Neural cell (in vitro differentiated cells): Measurements from ENCODE around the gene P2RY8.

ENCODE experiments used
- EP300 ChIP-seq: fragments of 450-650 bp; conservative IDR thresholded peaks from 2 replicates; pipeline ENCODE4 v1.6.1; 2014; ENCODE audit warnings: antibody characterized with exemption, mild to moderate bottlenecking, moderate library complexity; ENCODE audit not compliant: poor library complexity, severe bottlenecking
- EZH2 ChIP-seq: fragments of 200-600, 300-800 bp; shearing (Covaris generic), sonication (generic); IDR thresholded peaks from 2 replicates; pipeline ENCODE4 v1.6.1; 2014; ENCODE audit warnings: antibody characterized with exemption, low read length, borderline replicate concordance, mild to moderate bottlenecking; ENCODE audit not compliant: insufficient read depth, poor library complexity, severe bottlenecking
- POLR2AphosphoS5 ChIP-seq: IDR thresholded peaks from 2 replicates; pipeline ENCODE4 v1.6.1; 2012
- SMC3 ChIP-seq: fragments of 450-650 bp; conservative IDR thresholded peaks from 2 replicates; pipeline ENCODE4 v1.6.1; 2014; ENCODE audit warnings: antibody characterized with exemption, mild to moderate bottlenecking, moderate library complexity; ENCODE audit not compliant: poor library complexity
- TF ChIP-seq, protein P1 (sequence below): fragments of 450-650 bp; IDR thresholded peaks from 2 replicates; pipeline ENCODE4 v1.5.1; 2014; ENCODE audit warnings: antibody characterized with exemption, mild to moderate bottlenecking, moderate library complexity; ENCODE audit not compliant: poor library complexity, severe bottlenecking
- TF ChIP-seq, protein P2 (sequence below): IDR thresholded peaks from 2 replicates; pipeline ENCODE4 v1.6.1; 2012; ENCODE audit warnings: borderline replicate concordance

DNA sequence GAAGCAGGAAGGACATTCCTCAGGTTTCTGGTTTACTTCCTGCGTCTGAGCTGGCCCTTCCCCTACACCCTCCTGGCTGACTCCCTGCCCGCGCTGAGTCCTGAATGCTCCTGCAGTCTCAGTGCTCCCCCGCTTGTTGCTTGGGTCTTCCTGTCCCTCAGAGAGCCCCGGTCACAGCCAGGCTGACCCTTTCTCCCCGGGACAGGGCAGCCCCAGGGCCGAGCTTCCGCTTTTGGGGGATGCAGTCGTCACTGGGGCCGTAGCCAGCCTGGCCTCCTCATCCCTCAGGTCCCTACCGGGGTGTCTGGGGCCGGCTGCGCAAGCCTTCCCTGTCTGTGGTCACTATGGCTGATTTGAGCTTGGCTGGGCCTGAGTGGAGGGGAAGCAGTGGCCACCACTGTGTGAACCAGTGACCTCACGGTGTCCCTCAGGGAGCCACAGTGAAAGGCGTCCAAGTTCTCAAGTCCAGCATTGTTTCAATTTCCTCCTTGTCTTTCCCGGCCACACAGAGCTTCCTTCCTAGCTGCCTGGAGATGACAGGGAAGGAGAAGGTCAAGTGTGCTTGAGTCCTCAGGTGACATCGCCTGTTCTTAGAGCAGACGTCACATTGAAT lies 50.1 kb downstream of the P2RY8 start:
- TF ChIP-seq POLR2AphosphoS5 (no peak), EZH2 (no peak), SMC3 (no peak), EP300 (no peak)
- TF ChIP-seq, protein P1, sequence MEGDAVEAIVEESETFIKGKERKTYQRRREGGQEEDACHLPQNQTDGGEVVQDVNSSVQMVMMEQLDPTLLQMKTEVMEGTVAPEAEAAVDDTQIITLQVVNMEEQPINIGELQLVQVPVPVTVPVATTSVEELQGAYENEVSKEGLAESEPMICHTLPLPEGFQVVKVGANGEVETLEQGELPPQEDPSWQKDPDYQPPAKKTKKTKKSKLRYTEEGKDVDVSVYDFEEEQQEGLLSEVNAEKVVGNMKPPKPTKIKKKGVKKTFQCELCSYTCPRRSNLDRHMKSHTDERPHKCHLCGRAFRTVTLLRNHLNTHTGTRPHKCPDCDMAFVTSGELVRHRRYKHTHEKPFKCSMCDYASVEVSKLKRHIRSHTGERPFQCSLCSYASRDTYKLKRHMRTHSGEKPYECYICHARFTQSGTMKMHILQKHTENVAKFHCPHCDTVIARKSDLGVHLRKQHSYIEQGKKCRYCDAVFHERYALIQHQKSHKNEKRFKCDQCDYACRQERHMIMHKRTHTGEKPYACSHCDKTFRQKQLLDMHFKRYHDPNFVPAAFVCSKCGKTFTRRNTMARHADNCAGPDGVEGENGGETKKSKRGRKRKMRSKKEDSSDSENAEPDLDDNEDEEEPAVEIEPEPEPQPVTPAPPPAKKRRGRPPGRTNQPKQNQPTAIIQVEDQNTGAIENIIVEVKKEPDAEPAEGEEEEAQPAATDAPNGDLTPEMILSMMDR = no peak
- TF ChIP-seq, protein P2, sequence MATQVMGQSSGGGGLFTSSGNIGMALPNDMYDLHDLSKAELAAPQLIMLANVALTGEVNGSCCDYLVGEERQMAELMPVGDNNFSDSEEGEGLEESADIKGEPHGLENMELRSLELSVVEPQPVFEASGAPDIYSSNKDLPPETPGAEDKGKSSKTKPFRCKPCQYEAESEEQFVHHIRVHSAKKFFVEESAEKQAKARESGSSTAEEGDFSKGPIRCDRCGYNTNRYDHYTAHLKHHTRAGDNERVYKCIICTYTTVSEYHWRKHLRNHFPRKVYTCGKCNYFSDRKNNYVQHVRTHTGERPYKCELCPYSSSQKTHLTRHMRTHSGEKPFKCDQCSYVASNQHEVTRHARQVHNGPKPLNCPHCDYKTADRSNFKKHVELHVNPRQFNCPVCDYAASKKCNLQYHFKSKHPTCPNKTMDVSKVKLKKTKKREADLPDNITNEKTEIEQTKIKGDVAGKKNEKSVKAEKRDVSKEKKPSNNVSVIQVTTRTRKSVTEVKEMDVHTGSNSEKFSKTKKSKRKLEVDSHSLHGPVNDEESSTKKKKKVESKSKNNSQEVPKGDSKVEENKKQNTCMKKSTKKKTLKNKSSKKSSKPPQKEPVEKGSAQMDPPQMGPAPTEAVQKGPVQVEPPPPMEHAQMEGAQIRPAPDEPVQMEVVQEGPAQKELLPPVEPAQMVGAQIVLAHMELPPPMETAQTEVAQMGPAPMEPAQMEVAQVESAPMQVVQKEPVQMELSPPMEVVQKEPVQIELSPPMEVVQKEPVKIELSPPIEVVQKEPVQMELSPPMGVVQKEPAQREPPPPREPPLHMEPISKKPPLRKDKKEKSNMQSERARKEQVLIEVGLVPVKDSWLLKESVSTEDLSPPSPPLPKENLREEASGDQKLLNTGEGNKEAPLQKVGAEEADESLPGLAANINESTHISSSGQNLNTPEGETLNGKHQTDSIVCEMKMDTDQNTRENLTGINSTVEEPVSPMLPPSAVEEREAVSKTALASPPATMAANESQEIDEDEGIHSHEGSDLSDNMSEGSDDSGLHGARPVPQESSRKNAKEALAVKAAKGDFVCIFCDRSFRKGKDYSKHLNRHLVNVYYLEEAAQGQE = no peak
